WTC11 (cell line): ENCODE data around the gene DEPDC4. TPM values are rescaled to one million over a fixed set of nuclear protein-coding genes. Genes with fewer than 3 reads are reported as not detected.

Experiments used
- ATAC-seq: fragments of 200-7000 bp; cut with Tn5 transposase; 2 replicates; pipeline ENCODE4 v1.10.0; 2021; ENCODE audit warnings: mild to moderate bottlenecking, moderate library complexity
- CTCF ChIA-PET: fragments of 300-600 bp; sonication (Branson Sonifier 250); formaldehyde crosslinking; loops from one replicate; lab custom pipeline; 2021; ENCODE audit warnings: antibody characterized with exemption; lab: Charles Lee
- POLR2A ChIA-PET: fragments of 350-600 bp; sonication (Branson Sonifier 250); formaldehyde crosslinking; loops from one replicate; lab custom pipeline; 2021; ENCODE audit warnings: antibody characterized with exemption; lab: Charles Lee
- DNase-seq: peaks from one replicate; pipeline ENCODE4 v3.0.0; 2021; ENCODE audit warnings: low spot score
- H3K27ac Mint-ChIP-seq: 2 replicates; pipeline ENCODE4 v1.8.0; 2021; ENCODE audit warnings: mixed read lengths
- H3K27me3 Mint-ChIP-seq: 2 replicates; pipeline ENCODE4 v1.8.0; 2021; ENCODE audit warnings: low read depth, mild to moderate bottlenecking, moderate library complexity, mixed read lengths
- H3K36me3 Mint-ChIP-seq: 2 replicates; pipeline ENCODE4 v1.8.0; 2021; ENCODE audit warnings: mixed read lengths
- H3K4me1 Mint-ChIP-seq: 2 replicates; pipeline ENCODE4 v1.8.0; 2022; ENCODE audit warnings: mixed read lengths
- H3K4me3 Mint-ChIP-seq: 2 replicates; pipeline ENCODE4 v1.8.0; 2021; ENCODE audit warnings: mild to moderate bottlenecking, moderate library complexity, mixed read lengths
- H3K9me3 Mint-ChIP-seq: 2 replicates; pipeline ENCODE4 v1.8.0; 2021; ENCODE audit warnings: mixed read lengths
- CBFB ChIP-seq: sonication (generic); formaldehyde crosslinking; IDR thresholded peaks from 2 replicates; pipeline ENCODE4 v1.8.1; 2022; ENCODE audit warnings: mild to moderate bottlenecking, low read depth, missing genetic modification reagents
- E2F1 ChIP-seq: sonication (generic); formaldehyde crosslinking; IDR thresholded peaks from 2 replicates; pipeline ENCODE4 v1.8.0; 2022; ENCODE audit warnings: mild to moderate bottlenecking, missing genetic modification reagents
- E2F5 ChIP-seq: sonication (generic); formaldehyde crosslinking; IDR thresholded peaks from 2 replicates; pipeline ENCODE4 v1.8.1; 2022; ENCODE audit warnings: mild to moderate bottlenecking, moderate library complexity, missing genetic modification reagents
- FOXJ3 ChIP-seq: sonication (generic); formaldehyde crosslinking; IDR thresholded peaks from 2 replicates; pipeline ENCODE4 v1.9.0; 2021; ENCODE audit warnings: missing genetic modification reagents, mild to moderate bottlenecking, borderline replicate concordance
- GTF2I ChIP-seq: fragments of 250-450 bp; sonication (Bioruptor Pico); conservative IDR thresholded peaks from 2 replicates; pipeline ENCODE4 v1.4.0; 2021; ENCODE audit warnings: mild to moderate bottlenecking
- HMGA2 ChIP-seq: fragments of 250-450 bp; sonication (Bioruptor Pico); IDR thresholded peaks from 2 replicates; pipeline ENCODE4 v1.4.0; 2021; ENCODE audit warnings: mild to moderate bottlenecking, moderate library complexity
- NR2C2 ChIP-seq: sonication (generic); formaldehyde crosslinking; IDR thresholded peaks from 2 replicates; pipeline ENCODE4 v1.8.0; 2022; ENCODE audit warnings: mild to moderate bottlenecking, missing genetic modification reagents
- TEAD1 ChIP-seq: sonication (generic); formaldehyde crosslinking; IDR thresholded peaks from 2 replicates; pipeline ENCODE4 v1.8.0; 2022; ENCODE audit warnings: mild to moderate bottlenecking, missing genetic modification reagents
- ZNF121 ChIP-seq: sonication (generic); formaldehyde crosslinking; IDR thresholded peaks from 2 replicates; pipeline ENCODE4 v1.8.0; 2023; ENCODE audit warnings: missing genetic modification reagents
- ZNF423 ChIP-seq: fragments of 250-450 bp; sonication (Bioruptor Pico); IDR thresholded peaks from 2 replicates; pipeline ENCODE4 v2.1.2; 2022; ENCODE audit warnings: mild to moderate bottlenecking, moderate library complexity
- ZSCAN18 ChIP-seq: fragments of 250-450 bp; sonication (Bioruptor Pico); IDR thresholded peaks from 2 replicates; pipeline ENCODE4 v2.1.2; 2022; ENCODE audit warnings: mild to moderate bottlenecking, moderate library complexity
- total RNA-seq: library from RNA; stranded (reverse); gene quantifications from 3 replicates; pipeline ENCODE4 v1.2.3, GENCODE V29; 2021
- TF ChIP-seq, protein P1 (sequence below): fragments of 200-600 bp; IDR thresholded peaks from 2 replicates; pipeline ENCODE4 v1.8.0; 2022; ENCODE audit warnings: antibody characterized with exemption
- TF ChIP-seq, protein P2 (sequence below): sonication (generic); formaldehyde crosslinking; IDR thresholded peaks from 2 replicates; pipeline ENCODE4 v1.8.0; 2022; ENCODE audit warnings: missing genetic modification reagents
- TF ChIP-seq, protein P3 (sequence below): fragments of 250-450 bp; sonication (Bioruptor Pico); IDR thresholded peaks from 2 replicates; pipeline ENCODE4 v1.8.0; 2021; ENCODE audit warnings: mild to moderate bottlenecking
- TF ChIP-seq, protein P4 (sequence below): fragments of 250-450 bp; sonication (Bioruptor Pico); IDR thresholded peaks from 2 replicates; pipeline ENCODE4 v1.9.0; 2021; ENCODE audit warnings: mild to moderate bottlenecking
- TF ChIP-seq, protein P5 (sequence below): sonication (generic); formaldehyde crosslinking; IDR thresholded peaks from 2 replicates; pipeline ENCODE4 v1.8.1; 2023; ENCODE audit warnings: mild to moderate bottlenecking, missing genetic modification reagents, moderate library complexity

Gene DEPDC4
- total RNA-seq, 1 experiment from 2014 or later: 5.5 TPM

GRCh38 chr12:100234591-100235304 lies 32.1 kb downstream of the DEPDC4 start:
- ChIA-PET CTCF (interaction anchor here (0.6 to 2.1 kb wide), 12 partner anchors 12 to 1236 kb away, joined by 3 to 15 read pairs (median 4); partner anchors contain the start of genes DEPDC4 and SCYL2), POLR2A (interaction anchor here (0.5 kb wide), 1 partner anchor 32 kb away, joined by 3 read pairs; the partner anchor contains the start of genes DEPDC4 and SCYL2)
- no peak for TF ChIP-seq CBFB (CRISPR knock-in tag)
- TF ChIP-seq, protein P1, sequence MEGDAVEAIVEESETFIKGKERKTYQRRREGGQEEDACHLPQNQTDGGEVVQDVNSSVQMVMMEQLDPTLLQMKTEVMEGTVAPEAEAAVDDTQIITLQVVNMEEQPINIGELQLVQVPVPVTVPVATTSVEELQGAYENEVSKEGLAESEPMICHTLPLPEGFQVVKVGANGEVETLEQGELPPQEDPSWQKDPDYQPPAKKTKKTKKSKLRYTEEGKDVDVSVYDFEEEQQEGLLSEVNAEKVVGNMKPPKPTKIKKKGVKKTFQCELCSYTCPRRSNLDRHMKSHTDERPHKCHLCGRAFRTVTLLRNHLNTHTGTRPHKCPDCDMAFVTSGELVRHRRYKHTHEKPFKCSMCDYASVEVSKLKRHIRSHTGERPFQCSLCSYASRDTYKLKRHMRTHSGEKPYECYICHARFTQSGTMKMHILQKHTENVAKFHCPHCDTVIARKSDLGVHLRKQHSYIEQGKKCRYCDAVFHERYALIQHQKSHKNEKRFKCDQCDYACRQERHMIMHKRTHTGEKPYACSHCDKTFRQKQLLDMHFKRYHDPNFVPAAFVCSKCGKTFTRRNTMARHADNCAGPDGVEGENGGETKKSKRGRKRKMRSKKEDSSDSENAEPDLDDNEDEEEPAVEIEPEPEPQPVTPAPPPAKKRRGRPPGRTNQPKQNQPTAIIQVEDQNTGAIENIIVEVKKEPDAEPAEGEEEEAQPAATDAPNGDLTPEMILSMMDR: 0 out of 2 replicates have a peak, but pooled peaks have one; percentile 30
- Mint-ChIP-seq H3K4me1 (peaks cover 5% of the 10 kb centered on the region), H3K4me3 (no peak overlapping the region), H3K9me3 (peaks cover 5% of the 10 kb centered on the region), H3K27me3 (no peaks in the 10 kb centered on the region), H3K27ac (no peak overlapping the region), H3K36me3 (no peaks in the 10 kb centered on the region)
- DNase-seq (no peak), ATAC-seq (0 out of 2 replicates have a peak, but pooled peaks have one; percentile 38)

GRCh38 chr12:100234166-100234565 lies 32.7 kb downstream of the DEPDC4 start:
- DNase-seq: no peak
- ChIA-PET POLR2A (no interaction called here), CTCF (interaction anchor here (1.0 to 2.1 kb wide), 5 partner anchors 80 to 437 kb away, joined by 3 to 15 read pairs (median 4); no protein-coding TSS in a partner anchor)
- H3K27ac Mint-ChIP-seq: peak overlapping the region; percentile 21; the same call in 1 of the 2 replicates
- peaks cover 5% of the 10 kb centered on the region for H3K4me1 Mint-ChIP-seq
- H3K4me3 Mint-ChIP-seq: no peak overlapping the region
- no peaks in the 10 kb centered on the region for H3K27me3 Mint-ChIP-seq
- no peak; the same call in 1 of the 2 replicates for ATAC-seq
- H3K36me3 Mint-ChIP-seq: no peaks in the 10 kb centered on the region
- peaks cover 5% of the 10 kb centered on the region for H3K9me3 Mint-ChIP-seq
- no peak for TF ChIP-seq ZNF423 (CRISPR knock-in tag)
- no peak for TF ChIP-seq E2F1 (CRISPR knock-in tag)
- TF ChIP-seq, protein P2, sequence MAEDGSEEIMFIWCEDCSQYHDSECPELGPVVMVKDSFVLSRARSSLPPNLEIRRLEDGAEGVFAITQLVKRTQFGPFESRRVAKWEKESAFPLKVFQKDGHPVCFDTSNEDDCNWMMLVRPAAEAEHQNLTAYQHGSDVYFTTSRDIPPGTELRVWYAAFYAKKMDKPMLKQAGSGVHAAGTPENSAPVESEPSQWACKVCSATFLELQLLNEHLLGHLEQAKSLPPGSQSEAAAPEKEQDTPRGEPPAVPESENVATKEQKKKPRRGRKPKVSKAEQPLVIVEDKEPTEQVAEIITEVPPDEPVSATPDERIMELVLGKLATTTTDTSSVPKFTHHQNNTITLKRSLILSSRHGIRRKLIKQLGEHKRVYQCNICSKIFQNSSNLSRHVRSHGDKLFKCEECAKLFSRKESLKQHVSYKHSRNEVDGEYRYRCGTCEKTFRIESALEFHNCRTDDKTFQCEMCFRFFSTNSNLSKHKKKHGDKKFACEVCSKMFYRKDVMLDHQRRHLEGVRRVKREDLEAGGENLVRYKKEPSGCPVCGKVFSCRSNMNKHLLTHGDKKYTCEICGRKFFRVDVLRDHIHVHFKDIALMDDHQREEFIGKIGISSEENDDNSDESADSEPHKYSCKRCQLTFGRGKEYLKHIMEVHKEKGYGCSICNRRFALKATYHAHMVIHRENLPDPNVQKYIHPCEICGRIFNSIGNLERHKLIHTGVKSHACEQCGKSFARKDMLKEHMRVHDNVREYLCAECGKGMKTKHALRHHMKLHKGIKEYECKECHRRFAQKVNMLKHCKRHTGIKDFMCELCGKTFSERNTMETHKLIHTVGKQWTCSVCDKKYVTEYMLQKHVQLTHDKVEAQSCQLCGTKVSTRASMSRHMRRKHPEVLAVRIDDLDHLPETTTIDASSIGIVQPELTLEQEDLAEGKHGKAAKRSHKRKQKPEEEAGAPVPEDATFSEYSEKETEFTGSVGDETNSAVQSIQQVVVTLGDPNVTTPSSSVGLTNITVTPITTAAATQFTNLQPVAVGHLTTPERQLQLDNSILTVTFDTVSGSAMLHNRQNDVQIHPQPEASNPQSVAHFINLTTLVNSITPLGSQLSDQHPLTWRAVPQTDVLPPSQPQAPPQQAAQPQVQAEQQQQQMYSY (CRISPR knock-in tag): no peak
- no peak for TF ChIP-seq ZNF121
- TF ChIP-seq E2F5: no peak
- TF ChIP-seq, protein P3, sequence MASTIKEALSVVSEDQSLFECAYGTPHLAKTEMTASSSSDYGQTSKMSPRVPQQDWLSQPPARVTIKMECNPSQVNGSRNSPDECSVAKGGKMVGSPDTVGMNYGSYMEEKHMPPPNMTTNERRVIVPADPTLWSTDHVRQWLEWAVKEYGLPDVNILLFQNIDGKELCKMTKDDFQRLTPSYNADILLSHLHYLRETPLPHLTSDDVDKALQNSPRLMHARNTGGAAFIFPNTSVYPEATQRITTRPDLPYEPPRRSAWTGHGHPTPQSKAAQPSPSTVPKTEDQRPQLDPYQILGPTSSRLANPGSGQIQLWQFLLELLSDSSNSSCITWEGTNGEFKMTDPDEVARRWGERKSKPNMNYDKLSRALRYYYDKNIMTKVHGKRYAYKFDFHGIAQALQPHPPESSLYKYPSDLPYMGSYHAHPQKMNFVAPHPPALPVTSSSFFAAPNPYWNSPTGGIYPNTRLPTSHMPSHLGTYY (CRISPR knock-in tag): no peak
- TF ChIP-seq, protein P4, sequence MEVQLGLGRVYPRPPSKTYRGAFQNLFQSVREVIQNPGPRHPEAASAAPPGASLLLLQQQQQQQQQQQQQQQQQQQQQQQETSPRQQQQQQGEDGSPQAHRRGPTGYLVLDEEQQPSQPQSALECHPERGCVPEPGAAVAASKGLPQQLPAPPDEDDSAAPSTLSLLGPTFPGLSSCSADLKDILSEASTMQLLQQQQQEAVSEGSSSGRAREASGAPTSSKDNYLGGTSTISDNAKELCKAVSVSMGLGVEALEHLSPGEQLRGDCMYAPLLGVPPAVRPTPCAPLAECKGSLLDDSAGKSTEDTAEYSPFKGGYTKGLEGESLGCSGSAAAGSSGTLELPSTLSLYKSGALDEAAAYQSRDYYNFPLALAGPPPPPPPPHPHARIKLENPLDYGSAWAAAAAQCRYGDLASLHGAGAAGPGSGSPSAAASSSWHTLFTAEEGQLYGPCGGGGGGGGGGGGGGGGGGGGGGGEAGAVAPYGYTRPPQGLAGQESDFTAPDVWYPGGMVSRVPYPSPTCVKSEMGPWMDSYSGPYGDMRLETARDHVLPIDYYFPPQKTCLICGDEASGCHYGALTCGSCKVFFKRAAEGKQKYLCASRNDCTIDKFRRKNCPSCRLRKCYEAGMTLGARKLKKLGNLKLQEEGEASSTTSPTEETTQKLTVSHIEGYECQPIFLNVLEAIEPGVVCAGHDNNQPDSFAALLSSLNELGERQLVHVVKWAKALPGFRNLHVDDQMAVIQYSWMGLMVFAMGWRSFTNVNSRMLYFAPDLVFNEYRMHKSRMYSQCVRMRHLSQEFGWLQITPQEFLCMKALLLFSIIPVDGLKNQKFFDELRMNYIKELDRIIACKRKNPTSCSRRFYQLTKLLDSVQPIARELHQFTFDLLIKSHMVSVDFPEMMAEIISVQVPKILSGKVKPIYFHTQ: no peak
- TF ChIP-seq HMGA2: no peak
- TF ChIP-seq, protein P5, sequence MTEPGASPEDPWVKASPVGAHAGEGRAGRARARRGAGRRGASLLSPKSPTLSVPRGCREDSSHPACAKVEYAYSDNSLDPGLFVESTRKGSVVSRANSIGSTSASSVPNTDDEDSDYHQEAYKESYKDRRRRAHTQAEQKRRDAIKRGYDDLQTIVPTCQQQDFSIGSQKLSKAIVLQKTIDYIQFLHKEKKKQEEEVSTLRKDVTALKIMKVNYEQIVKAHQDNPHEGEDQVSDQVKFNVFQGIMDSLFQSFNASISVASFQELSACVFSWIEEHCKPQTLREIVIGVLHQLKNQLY (CRISPR knock-in tag): no peak
- no peak for TF ChIP-seq NR2C2 (CRISPR knock-in tag)
- no peak for TF ChIP-seq GTF2I (CRISPR knock-in tag)
- no peak for TF ChIP-seq TEAD1
- no peak for TF ChIP-seq ZSCAN18 (CRISPR knock-in tag)
- TF ChIP-seq FOXJ3 (CRISPR knock-in tag): no peak
